GM12801 (cell line): ENCODE results near the gene LCAT.

ENCODE experiments used
- TF ChIP-seq, protein P1 (sequence below): IDR thresholded peaks from one replicate; pipeline ENCODE4 v1.5.1; 2011; ENCODE audit warnings: control low read depth; ENCODE audit not compliant: insufficient read length; ENCODE audit errors: extremely low read depth

Gene LCAT

DNA sequence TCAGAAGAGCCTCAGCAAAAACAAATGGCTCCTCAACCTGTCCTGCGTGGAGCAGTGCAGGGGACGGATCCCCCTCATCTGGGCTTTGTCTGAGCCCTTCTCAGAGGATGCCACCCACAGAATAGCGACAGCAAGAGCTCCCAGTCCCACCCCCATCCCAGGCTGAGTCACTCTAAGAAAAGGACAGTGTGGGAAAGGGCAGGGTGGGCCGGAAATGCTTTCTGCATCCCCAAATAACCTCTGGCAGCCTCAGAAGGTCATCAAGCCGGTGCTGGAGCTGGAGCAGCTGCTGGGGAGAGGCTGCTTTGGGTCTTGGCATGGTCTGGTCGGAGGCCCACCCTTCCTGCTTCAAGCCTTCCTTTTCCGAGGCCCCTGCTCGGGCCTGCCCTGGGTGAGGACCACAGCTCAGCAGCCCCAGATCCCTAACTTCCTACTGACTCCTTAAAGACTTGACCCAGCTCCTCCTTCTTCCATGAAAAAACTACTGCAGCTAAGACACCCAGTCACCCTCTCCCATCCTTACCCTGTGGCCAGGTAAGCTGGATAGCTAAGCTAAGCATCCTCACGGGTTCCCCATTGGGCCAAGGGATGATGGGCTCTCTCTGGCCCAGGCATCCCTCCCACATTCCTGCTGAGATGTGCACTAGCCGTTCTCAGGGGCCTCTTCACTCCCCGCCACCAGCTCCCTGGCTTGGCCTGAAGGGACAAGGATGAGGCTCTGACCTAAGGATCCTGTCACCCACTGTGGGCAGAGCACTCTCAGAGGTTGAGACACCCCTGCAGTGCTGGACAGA, 15.8 kb upstream of the LCAT start:
- TF ChIP-seq, protein P1, sequence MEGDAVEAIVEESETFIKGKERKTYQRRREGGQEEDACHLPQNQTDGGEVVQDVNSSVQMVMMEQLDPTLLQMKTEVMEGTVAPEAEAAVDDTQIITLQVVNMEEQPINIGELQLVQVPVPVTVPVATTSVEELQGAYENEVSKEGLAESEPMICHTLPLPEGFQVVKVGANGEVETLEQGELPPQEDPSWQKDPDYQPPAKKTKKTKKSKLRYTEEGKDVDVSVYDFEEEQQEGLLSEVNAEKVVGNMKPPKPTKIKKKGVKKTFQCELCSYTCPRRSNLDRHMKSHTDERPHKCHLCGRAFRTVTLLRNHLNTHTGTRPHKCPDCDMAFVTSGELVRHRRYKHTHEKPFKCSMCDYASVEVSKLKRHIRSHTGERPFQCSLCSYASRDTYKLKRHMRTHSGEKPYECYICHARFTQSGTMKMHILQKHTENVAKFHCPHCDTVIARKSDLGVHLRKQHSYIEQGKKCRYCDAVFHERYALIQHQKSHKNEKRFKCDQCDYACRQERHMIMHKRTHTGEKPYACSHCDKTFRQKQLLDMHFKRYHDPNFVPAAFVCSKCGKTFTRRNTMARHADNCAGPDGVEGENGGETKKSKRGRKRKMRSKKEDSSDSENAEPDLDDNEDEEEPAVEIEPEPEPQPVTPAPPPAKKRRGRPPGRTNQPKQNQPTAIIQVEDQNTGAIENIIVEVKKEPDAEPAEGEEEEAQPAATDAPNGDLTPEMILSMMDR, result no peak

DNA sequence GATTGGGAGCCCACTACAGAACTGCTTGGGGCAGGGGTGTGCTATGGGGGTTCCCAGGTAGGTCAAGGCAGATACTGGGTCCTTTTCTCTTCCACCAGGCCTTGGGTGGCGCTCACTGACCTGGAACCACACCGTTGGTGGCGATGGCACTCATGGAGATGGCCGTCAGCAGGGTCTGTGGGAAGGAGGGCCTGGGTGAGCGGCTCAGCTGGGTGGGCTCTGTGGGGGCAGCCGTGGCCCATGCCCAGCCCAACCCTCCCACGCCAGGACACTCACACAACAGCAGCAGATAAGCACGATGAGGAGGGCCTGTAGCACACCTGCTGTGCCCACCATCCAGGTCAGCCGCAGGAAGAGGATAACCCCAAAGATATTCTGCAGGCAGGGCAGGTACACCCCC, 13.7 kb upstream of the LCAT start:
- TF ChIP-seq, protein P1, result no peak

DNA sequence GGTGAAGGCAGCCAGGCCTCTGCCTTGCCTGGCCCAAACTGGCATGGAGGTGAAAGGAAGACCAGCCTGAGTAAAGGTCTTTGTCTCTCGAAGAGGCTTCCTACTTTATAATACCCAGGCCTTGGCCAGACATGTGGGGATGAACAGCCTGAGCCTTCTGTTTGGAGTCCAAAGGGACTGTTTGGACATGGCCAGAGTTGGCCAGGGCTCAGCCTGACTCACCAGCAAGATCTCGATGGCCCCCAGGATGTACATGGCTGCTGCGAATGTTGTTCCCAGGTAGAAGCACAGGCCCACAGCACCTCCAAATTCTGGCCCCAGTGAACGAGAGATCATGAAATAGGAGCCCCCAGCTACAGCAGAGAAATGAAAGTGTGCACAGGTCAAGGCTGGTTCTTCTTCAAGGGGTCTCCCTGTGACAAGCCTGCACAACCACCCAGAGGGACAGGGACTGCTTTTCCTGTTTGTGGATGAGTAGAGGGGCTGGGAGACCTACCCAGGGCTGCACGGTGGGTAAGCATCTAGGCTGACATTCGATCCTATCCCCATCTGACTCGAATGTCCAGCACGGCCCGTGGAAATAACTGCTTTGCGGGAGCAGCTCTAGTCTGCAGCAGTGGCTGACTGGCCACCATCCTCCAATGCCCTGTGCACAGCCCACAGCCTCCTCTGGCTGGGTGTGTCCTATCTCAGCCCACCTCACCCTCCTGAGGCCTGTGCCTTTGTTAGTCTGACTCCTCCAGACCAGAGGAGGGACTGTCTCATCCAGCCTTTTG, 10.7 kb upstream of the LCAT start:
- TF ChIP-seq, protein P1, result no peak

DNA sequence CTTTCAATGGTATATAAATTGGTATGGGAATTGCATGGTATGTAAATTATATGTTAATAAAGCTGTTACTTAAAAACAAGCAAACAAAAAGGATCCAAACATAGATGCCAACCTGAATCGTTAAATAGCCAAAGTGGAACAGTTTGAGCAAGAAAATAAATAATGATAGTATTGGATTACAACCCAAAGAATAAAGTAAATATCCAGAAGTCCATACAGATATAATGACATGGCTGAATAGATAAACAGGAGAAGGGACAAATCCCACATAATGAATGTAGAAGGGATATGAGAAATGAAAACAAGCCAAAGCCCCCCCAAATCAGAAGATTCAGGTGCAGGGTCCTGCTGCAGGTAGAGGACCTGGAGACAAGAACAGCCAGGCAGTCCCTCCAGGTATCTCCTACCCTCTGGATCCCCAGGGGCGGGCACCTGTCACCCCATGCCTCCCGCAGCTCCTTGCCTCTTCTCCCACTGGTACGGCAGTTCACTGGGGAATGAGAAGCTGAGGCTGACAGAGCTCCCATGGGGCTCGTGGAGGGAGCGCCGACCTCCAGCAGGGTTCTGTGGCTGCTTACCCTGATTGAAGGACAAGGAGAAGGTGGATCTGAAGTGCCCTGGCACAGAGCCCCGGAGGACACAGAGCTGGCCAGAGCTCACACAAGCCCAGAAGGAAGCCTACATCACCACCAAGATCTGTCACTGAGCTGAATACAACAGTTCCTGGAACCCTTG, 9.9 kb upstream of the LCAT start:
- TF ChIP-seq, protein P1, result no peak

DNA sequence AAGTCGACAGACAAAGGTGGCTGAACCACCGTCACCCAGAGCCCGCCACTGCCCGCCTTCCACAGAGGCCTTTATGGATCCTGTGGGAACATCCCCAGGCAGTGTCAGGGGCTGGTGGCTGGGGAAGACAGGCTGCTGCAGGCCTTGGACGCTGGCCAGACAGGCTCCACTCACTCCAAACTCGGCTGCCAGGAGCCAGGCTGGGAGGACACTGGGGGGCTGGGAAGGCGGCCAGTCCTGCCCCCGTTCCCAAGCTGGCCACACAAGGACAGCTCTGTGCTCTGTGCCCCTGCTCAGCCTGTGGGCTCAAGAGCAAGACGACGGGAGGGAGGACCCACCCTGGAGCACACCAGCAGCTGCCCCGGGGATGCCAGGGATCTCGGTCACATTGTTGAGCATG, 7.6 kb upstream of the LCAT start:
- TF ChIP-seq, protein P1, result no peak

DNA sequence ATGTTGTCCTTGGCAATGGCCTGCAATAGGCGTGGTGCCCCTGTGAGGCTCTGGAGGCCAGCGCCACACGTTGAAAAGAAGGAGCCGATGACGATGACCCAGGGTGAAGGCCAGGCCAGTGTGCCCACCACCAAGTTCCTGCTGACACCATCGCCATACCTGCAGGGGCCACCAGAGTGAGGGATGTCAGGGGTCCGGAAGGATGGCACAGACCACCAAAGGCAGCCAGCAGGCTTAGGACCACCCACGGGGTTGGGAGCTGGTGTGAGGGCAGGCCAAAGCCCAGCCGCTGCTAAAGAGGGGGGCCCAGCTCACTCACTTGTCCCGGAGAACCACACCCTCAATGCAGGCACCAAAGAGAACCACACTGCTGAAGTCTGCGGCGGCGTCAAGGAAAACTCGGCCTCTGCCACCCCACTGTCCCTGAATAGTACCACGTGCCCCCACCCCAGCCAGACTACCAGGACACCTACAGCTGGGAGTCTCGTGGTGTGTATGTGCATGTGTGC, 6.5 kb upstream of the LCAT start:
- TF ChIP-seq, protein P1, result no peak

DNA sequence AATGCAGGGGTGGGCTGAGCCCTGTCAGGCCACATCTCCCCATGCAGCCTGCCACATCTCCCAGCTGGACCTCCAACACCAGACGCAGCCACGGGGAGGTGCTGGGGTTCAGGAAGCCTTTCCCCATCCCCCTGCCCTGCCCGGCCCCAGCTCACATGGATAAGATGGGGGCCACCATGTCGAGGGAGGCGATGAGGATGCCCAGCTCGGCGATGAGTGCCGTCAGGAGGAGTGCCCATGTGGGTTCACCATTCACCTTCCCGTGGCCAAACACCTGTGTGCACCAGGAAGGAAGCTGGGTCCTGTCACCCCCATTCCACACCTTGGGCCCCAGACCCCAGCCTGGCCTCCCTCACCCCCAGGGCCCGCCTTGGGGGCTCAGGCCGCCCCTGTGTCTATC, 5.7 kb upstream of the LCAT start:
- TF ChIP-seq, protein P1, result no peak
